ENCODE measurements around the gene MSANTD1. TPM values are rescaled to one million over a fixed set of nuclear protein-coding genes. Genes with fewer than 3 reads are reported as not detected.

Gene MSANTD1
- total RNA-seq, 2 donors from 2014 or later: 0.41 to 0.42 TPM

- peak; percentile 5 for DNase-seq
- no peak for ATAC-seq
- intact Hi-C loops (cut with DNase I): no loop called here
These were observed 7.5 kb downstream of the MSANTD1 start for GRCh38 chr4:3256230-3257102.

DNA sequence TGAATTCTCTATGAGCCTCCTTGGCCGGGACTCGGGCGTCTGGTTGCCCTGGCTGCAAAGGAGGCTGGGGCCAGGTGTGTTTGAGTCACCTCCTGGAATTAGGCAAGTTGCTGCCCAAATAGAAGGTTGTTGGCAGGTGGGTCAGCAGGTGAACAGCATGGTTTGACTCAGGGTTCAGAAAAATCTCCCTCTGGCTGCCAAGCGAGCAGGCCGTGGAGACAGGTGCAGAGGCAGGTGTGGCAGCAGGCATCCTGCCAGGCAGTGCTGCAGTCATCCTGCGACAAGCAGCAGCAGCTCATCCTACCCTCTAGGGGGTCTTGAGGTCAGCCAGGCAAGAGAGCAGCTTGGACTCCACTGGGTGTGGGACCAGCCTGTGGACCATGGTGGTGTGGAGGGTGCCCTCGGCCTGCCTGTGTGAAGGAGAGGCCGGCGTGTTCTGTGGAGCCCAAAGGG is 8.2 kb downstream of the MSANTD1 start:
- intact Hi-C loops (cut with DNase I): no loop called here
- DNase-seq (peak; percentile 10), ATAC-seq (no peak)

GRCh38 chr4:3257556-3258482 is 8.9 kb downstream of the MSANTD1 start:
- ATAC-seq (no peak), DNase-seq (peak; percentile 7)
- intact Hi-C loops (cut with DNase I): no loop called here

GRCh38 chr4:3261411-3262207 is 12.7 kb downstream of the MSANTD1 start:
- DNase-seq (peak; percentile 14), ATAC-seq (no peak)
- intact Hi-C loops (cut with DNase I): no loop called here

DNA sequence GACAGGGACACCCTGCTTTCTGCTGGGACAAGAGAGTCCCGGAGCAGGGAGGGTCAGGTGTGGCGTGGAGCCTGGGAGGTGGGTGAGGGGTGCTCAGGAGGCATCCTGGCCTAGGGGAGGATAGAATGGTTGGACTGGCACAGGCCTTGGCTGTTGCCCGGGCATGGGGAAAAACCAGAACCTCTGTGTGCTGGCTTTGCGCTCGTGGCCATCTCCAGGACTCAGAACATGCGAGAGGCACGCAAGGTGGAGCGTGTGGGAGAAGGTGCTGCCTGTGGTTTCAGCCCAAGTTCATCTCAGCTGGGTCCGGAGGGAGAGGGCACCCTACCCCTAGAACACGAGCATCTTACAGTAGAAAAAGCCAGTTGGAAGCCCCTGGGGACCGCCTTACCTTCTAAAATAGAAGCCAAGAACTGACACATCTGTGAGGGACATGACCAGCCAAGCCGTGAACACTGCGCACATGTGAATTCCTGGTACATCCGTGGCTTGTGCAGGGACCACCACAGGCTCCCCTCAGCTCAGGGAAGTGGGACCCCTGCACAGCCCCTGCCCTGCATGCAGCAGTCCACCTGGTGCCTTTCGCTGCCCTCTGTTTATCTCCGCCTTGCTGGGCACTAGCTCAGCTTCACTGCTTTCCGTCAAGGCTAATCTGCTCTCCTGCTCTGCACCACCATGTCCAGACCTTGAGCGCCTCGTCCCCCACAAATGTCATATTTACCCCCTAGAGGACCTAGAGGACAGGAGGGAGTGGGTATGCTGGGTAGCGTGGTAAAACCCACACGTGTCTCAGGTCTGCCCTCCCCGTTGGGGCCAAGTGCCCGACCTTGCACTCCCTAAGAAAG is 13.5 kb downstream of the MSANTD1 start:
- intact Hi-C loops (cut with DNase I): no loop called here
- no peak for ATAC-seq
- peak; percentile 19 for DNase-seq

- intact Hi-C loops (cut with DNase I): no loop called here
- peak; percentile 2 for DNase-seq
- ATAC-seq: no peak
These were observed 14.3 kb downstream of the MSANTD1 start for GRCh38 chr4:3263053-3263875.

DNA sequence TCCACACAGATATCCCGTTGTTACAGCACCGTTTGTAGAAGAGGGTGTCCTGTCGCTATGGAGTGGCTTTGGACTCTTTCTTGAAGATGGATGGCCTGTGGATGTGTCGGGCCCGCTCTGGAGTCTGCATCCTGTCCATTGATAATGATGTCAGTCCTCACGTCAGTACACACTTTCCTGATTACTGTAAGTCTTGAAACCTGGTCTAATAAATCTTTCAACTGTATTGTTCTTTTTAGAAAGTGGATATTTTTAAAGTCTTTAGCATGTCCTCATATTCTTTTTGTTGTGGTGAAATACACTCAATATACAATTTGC is 14.9 kb downstream of the MSANTD1 start:
- ATAC-seq: no peak
- intact Hi-C loops (cut with DNase I): no loop called here
- no peak for DNase-seq

- intact Hi-C loops (cut with DNase I): no loop called here
- DNase-seq: no peak
- no peak for ATAC-seq
These were observed 17.1 kb downstream of the MSANTD1 start for GRCh38 chr4:3266076-3266475.

DNA sequence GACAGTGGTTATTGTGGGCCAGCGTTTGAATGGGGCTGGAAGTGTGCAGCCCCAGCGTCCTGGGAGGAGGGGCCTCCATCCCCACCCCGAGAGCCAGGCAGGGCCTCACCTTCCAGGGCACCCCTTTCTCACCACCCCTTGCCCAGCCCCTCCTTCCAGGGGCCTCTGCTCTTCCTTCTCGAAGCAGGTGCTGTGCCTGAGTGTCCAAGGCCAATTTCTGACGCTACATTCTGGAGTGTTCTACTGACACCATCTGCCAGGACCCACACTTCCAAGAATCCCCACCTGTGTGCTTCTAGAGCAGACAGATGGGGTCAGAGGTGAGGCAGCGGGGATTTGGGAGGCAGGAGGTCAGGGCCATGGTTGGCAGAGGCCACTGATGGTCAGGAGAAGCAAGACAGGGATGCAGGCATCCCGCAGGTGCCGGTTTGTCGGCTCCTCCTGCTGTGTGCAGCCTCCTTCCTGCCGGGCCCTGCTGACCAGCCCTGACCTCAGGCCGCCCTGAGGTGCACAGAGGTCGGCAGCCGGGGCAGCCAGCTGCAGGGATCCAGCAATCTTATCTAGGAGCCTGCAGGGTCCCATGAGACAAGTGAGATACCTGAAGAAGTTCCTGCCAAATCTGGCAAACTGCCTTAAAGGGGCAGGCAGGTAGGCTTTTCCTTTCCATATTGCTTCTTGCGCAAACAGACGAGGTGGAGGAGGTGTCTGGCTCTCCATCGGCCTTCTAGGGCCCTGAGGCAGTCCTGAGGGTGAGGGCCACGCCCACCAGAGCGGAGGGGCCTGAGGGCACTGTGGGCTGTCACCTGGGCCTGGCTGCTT is 18.8 kb downstream of the MSANTD1 start:
- no peak for DNase-seq
- intact Hi-C loops (cut with DNase I): no loop called here
- ATAC-seq: no peak

- ATAC-seq: peak in 1 of 2 donors; percentile 13
- DNase-seq: no peak
- intact Hi-C loops (cut with DNase I): no loop called here
These were observed 19.6 kb downstream of the MSANTD1 start for GRCh38 chr4:3268395-3269104.

DNA sequence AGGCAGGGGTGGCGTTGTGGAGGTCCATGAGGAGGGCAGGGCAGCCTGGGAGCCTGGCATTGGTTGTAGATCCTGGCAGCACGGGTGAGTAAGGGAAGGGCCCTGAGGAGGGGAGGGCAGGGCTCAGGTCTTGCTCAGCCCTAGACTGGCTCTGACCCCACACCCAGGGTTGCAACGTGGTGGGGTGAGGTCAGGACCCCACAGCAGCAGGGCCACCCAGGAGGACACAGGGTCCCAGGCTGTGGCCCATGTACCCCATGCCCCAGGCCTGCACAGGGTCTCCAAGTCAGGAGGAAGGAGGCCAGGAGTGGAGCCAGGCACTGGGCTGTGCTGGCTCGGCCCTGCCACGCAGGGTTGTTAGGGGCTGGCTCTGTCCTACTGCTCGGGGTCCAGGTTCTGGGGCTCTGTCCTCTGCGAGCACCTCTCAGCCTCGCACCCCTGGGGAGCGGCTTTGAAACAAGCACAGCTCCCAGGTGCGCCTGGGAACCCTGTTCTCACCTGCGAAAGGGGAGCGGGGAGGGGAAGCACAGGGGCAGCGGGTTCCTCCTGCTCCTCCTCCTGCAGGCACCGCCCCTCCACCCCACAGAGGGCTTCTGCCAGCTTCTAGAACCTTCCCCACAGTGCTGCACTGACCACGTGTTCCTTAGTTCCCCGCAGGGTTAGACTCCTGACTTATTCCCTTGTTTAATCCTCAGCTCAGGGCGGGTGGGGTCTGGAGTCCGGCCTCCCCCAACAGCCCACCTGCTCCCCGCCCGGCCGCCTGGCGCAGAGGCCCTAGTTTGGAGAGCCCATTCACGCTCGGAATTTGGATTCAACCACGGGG is 20.4 kb downstream of the MSANTD1 start:
- ATAC-seq (peak; percentile 20 to 38), DNase-seq (no peak)
- intact Hi-C loops (cut with DNase I): no loop called here

DNA sequence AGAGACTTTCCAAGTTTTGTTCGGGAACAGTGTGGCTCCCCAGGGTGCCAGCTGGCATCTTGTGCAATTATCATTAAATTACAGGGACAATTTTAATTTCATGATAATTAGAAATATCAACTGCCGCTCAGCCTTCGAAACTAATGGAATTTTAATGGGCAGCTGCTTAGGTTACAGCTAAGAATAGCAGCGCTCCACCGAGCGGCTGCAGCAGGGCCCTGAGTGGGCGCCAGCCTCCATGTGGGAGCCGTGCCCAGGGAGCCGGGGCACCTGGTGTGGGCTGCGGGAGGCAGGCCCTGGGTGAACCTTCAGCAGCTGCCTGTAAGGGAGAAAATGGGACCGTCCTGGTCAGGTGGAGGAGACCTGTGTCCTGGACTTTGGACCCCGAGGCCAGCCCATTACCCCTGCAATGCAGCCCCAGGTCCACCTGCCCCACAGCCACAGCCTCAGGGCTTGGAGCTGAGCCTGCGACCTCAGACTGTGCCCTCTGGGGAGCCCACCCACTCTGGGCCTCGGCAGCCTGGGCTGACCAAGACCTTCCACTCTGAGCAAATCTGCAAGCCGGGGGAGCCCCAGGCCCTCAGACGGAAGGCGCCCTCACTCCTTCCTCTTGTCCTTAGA is 21.1 kb downstream of the MSANTD1 start:
- DNase-seq: no peak
- intact Hi-C loops (cut with DNase I): no loop called here
- ATAC-seq: peak; percentile 91 to 93

DNA sequence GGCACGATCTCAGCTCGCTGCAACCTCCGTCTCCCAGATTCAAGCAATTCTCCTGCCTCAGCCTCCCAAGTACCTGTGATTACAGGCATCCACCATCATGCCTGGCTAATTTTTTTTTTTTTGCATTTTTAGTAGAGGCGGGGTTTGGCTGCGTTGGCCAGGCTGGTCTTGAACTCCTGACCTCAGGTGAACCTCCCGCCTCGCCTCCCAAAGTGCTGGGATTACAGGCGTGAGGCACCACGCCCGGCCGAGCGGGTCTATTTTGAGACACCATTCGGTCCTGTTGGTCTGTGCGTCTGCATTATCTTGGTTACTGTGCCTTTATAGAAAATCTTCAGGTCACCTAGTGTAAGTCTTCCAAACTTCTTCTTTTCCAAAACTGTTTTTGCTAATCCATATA is 22.2 kb downstream of the MSANTD1 start:
- intact Hi-C loops (cut with DNase I): no loop called here
- no peak for ATAC-seq
- DNase-seq: no peak

DNA sequence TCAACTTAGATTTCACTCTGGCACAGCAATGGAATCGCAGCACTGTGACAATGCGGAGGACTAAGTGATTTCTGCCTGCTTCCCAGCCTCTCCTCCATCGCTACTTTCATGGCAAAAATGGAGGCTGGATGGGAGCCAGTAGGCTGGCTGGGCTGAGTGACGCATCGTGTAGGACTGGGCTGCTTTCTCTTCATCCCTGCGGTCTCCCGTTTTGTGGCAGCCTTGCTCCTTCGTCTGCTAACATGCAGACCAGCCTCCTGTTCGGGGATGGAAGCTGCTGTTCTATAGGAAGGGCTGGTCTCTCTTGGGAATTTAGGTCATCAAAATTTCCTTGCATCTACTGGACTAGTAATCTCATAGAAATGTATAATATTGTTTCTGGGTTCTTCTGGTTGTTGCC is 28.0 kb downstream of the MSANTD1 start:
- peak in 1 of 2 donors; percentile 42 for ATAC-seq
- intact Hi-C loops (cut with DNase I): no loop called here

GRCh38 chr4:3280466-3280865 is 31.5 kb downstream of the MSANTD1 start:
- no peak for ATAC-seq
- no peak for DNase-seq
- intact Hi-C loops (cut with DNase I): no loop called here

More for the DNA sequence above, 28.0 kb downstream of the MSANTD1 start:
- no peak for DNase-seq

All from left cardiac atrium (tissue), 4 donors.